CMK (cell line): ENCODE measurements around the gene AGTRAP.
A peak's percentile ranks its signal among the peaks of the same experiment; 100 is the strongest.

Experiments
- DNase-seq: peaks from one replicate; pipeline ENCODE4 v3.0.0-alpha.2; 2010; ENCODE audit warnings: low read depth

The AGTRAP gene

GRCh38 chr1:11735854-11736745 is at the start of gene AGTRAP:
Gene AGTRAP (plus strand): TSS chr1:11736136. CDS start chr1:11736209, 73 bp downstream.
- peak; percentile 84 for DNase-seq

- no peak for DNase-seq
These were observed 47.4 kb upstream of the AGTRAP start for GRCh38 chr1:11688506-11688905.

GRCh38 chr1:11690397-11691301 is 45.3 kb upstream of the AGTRAP start:
- no peak for DNase-seq

GRCh38 chr1:11691302-11691914 is 44.5 kb upstream of the AGTRAP start, which contains the start of gene DRAXIN:
Gene DRAXIN (plus strand): TSS chr1:11691710. CDS start chr1:11706259, 14,549 bp downstream.
- DNase-seq, result no peak

GRCh38 chr1:11691928-11692711 is 43.8 kb upstream of the AGTRAP start:
- no peak for DNase-seq

- no peak for DNase-seq
These were observed 42.8 kb upstream of the AGTRAP start for GRCh38 chr1:11693024-11693590.

GRCh38 chr1:11693917-11694316 is 42.0 kb upstream of the AGTRAP start:
- DNase-seq, result no peak

GRCh38 chr1:11695861-11696260 is 40.1 kb upstream of the AGTRAP start:
- DNase-seq, result no peak

GRCh38 chr1:11697188-11697892 is 38.6 kb upstream of the AGTRAP start:
- no peak for DNase-seq

- no peak for DNase-seq
These were observed 38.1 kb upstream of the AGTRAP start for GRCh38 chr1:11697893-11698210.

- DNase-seq, result no peak
These were observed 35.1 kb upstream of the AGTRAP start for GRCh38 chr1:11700601-11701467.

GRCh38 chr1:11701551-11701961 is 34.4 kb upstream of the AGTRAP start:
- DNase-seq, result no peak

- no peak for DNase-seq
These were observed 33.7 kb upstream of the AGTRAP start for GRCh38 chr1:11701981-11702803.

GRCh38 chr1:11703357-11704193 is 32.4 kb upstream of the AGTRAP start:
- DNase-seq, result no peak

- DNase-seq, result no peak
These were observed 31.8 kb upstream of the AGTRAP start for GRCh38 chr1:11704194-11704529.

- no peak for DNase-seq
These were observed 31.1 kb upstream of the AGTRAP start for GRCh38 chr1:11704691-11705475.

- no peak for DNase-seq
These were observed 30.3 kb upstream of the AGTRAP start for GRCh38 chr1:11705596-11705995.
